Transverse colon (tissue), 4 donors: ENCODE results near the gene RASAL1. TPM values are rescaled to one million over a fixed set of nuclear protein-coding genes. Genes with fewer than 3 reads are reported as not detected.

ENCODE experiments used
- DNase-seq: peaks from one replicate; pipeline ENCODE4 v3.0.0-alpha.2; 2019
- H3K27ac ChIP-seq, 4 donors: fragments of 200-600 bp; sonication (generic); 2 replicates each; pipeline ENCODE4 v1.5.1; 2016 to 2018; ENCODE audit warnings: inconsistent platforms in 4 of 4
- H3K27me3 ChIP-seq: fragments of 200-600 bp; sonication (generic); 2 replicates; pipeline ENCODE4 v1.5.1; 2017; ENCODE audit warnings: inconsistent platforms
- H3K36me3 ChIP-seq, 4 donors: fragments of 200-600 bp; sonication (generic); 2 replicates each; pipeline ENCODE4 v1.5.1; 2017 to 2019; ENCODE audit warnings: inconsistent platforms in 4 of 4
- H3K4me1 ChIP-seq, 4 donors: fragments of 200-600 bp; sonication (generic); 2 replicates each; pipeline ENCODE4 v1.5.1; 2017 to 2020; ENCODE audit warnings: inconsistent platforms in 4 of 4
- H3K4me3 ChIP-seq, 4 donors: fragments of 200-600 bp; sonication (generic); 1 replicate in 1 of 4; 2 replicates in 3 of 4; pipeline versions ENCODE4 v1.5.1 to v1.6.1; 2017 to 2019; ENCODE audit warnings: inconsistent platforms in 4 of 4
- H3K9me3 ChIP-seq, 2 donors: fragments of 200-600 bp; sonication (generic); 2 replicates each; pipeline ENCODE4 v1.5.1; 2017 to 2019; ENCODE audit warnings: inconsistent platforms in 2 of 2
- CTCF ChIP-seq, 5 experiments: fragments of 200-600 bp in 3 of 5; fragments of 450-650 bp in 2 of 5; sonication (generic) in 3 of 5; IDR thresholded peaks; 1 replicate in 2 of 5; 2 replicates in 3 of 5; pipeline ENCODE4 v1.5.1; 2016 to 2017; ENCODE audit warnings: antibody characterized with exemption in 5 of 5, inconsistent platforms in 3 of 5, mild to moderate bottlenecking in 2 of 5, moderate library complexity in 1 of 5
- EP300 ChIP-seq: sonication (generic); formaldehyde crosslinking; IDR thresholded peaks from one replicate; pipeline ENCODE4 v1.6.1; 2017; ENCODE audit warnings: antibody characterized with exemption, low read depth
- POLR2A ChIP-seq: fragments of 450-650 bp; IDR thresholded peaks from one replicate; pipeline ENCODE4 v1.6.1; 2016; ENCODE audit warnings: antibody characterized with exemption, mild to moderate bottlenecking, moderate library complexity
- POLR2AphosphoS5 ChIP-seq, 3 donors: sonication (generic); formaldehyde crosslinking; IDR thresholded peaks; one replicate each; pipeline ENCODE4 v1.6.1; 2016; ENCODE audit warnings: antibody characterized with exemption in 3 of 3
- WGBS, 2 donors: methylation state at CpG; one replicate each; pipeline ENCODE4 v1.1.5; 2018; ENCODE audit warnings: low coverage in 1 of 2; 5-methylcytosine and 5-hydroxymethylcytosine counted together
- in situ Hi-C, 4 donors: fragments of 200-750 bp; cut with MboI; loops; one replicate each; pipeline versions ENCODE4 v1.15.0 to v1.15.1; 2017; ENCODE audit warnings: low sequenced_read_pairs in 3 of 4, low pct_ligation_motif_present in 1 of 4, low pct_unique_long_range_greater_than_20kb in 1 of 4
- intact Hi-C: fragments of 100-400 bp; cut with DNase I; formaldehyde crosslinking; loops from one replicate; pipeline ENCODE4 v1.15.1; 2023; ENCODE audit warnings: low total_unique reads
- total RNA-seq, 4 donors: library from RNA; depleted of rRNA; stranded (reverse); fragments of >200 nt; gene quantifications; one replicate each; pipeline ENCODE4 v1.1.0, GENCODE V29; 2016

RASAL1 gene
- total RNA-seq, 4 donors from 2014 or later = 1.9 to 38.2 (median 4.9) TPM

- Histone ChIP-seq H3K4me1 (peaks cover 4 to 20% (median 16%) of the 10 kb centered on the region in 4 donors), H3K27ac (no peak overlapping the region), H3K4me3 (no peak overlapping the region), H3K9me3 (no peaks in the 10 kb centered on the region), H3K36me3 (no peaks in the 10 kb centered on the region), H3K27me3 (peaks cover 22% of the 10 kb centered on the region)
- 86% methylated on average over 30 of the region's 30 CpGs; no CpG with 5 or more reads in 1 of the 2 donors for WGBS, 2 donors
- in situ Hi-C loops = loop anchor here in 1 of 4 donors (10.0 kb wide), 1 partner anchor 52 kb away; no protein-coding TSS in a partner anchor
- TF ChIP-seq POLR2A = no peak
- TF ChIP-seq CTCF (IDR thresholded peaks at IDR 0.05) = no peak
- TF ChIP-seq EP300 = no peak
- no peak for TF ChIP-seq POLR2AphosphoS5 (IDR thresholded peaks at IDR 0.05)
- intact Hi-C loops = no loop called here
- DNase-seq = no peak
Measured at GRCh38 chr12:113096675-113097461, 38.7 kb downstream of the RASAL1 start.

GRCh38 chr12:113095405-113095804, 40.2 kb downstream of the RASAL1 start:
- Histone ChIP-seq H3K4me1 (peaks cover 4 to 20% (median 16%) of the 10 kb centered on the region in 4 donors), H3K27me3 (peaks cover 28% of the 10 kb centered on the region), H3K27ac (no peak overlapping the region), H3K4me3 (no peak overlapping the region), H3K36me3 (no peaks in the 10 kb centered on the region), H3K9me3 (no peaks in the 10 kb centered on the region)
- WGBS, 2 donors = 58 to 80% methylated on average over 1 to 6 of the region's 6 CpGs
- no peak for DNase-seq
- in situ Hi-C loops (loop anchor here in 1 of 4 donors (10.0 kb wide), 1 partner anchor 51 kb away; no protein-coding TSS in a partner anchor), intact Hi-C loops (no loop called here)
- TF ChIP-seq EP300 = no peak

GRCh38 chr12:113094738-113095137, 40.8 kb downstream of the RASAL1 start:
- Histone ChIP-seq H3K9me3 (no peaks in the 10 kb centered on the region), H3K27me3 (peaks cover 28% of the 10 kb centered on the region), H3K4me1 (peaks cover 4 to 20% (median 16%) of the 10 kb centered on the region in 4 donors), H3K4me3 (no peak overlapping the region), H3K27ac (no peak overlapping the region), H3K36me3 (no peaks in the 10 kb centered on the region)
- intact Hi-C loops (no loop called here), in situ Hi-C loops (loop anchor here in 1 of 4 donors (10.0 kb wide), 1 partner anchor 50 kb away; no protein-coding TSS in a partner anchor)
- TF ChIP-seq POLR2AphosphoS5 (IDR thresholded peaks at IDR 0.05) = no peak
- TF ChIP-seq EP300 = no peak
- no peak for TF ChIP-seq CTCF (IDR thresholded peaks at IDR 0.05)
- no peak for TF ChIP-seq POLR2A
- DNase-seq = no peak
- 95% methylated on average over 16 of the region's 16 CpGs; no CpG with 5 or more reads in 1 of the 2 donors for WGBS, 2 donors

- Histone ChIP-seq H3K27me3 (peaks cover 28% of the 10 kb centered on the region), H3K4me1 (peaks cover 4 to 17% (median 14%) of the 10 kb centered on the region in 4 donors), H3K27ac (no peak overlapping the region), H3K9me3 (no peaks in the 10 kb centered on the region), H3K36me3 (no peaks in the 10 kb centered on the region), H3K4me3 (peak overlapping the region in 1 of 4 donors; percentile 10)
- DNase-seq = no peak
- no peak for TF ChIP-seq POLR2A
- no peak for TF ChIP-seq POLR2AphosphoS5 (IDR thresholded peaks at IDR 0.05)
- no peak for TF ChIP-seq EP300
- no peak for TF ChIP-seq CTCF (IDR thresholded peaks at IDR 0.05)
- intact Hi-C loops (no loop called here), in situ Hi-C loops (loop anchor here in 1 of 4 donors (10.0 kb wide), 1 partner anchor 49 kb away; no protein-coding TSS in a partner anchor)
- WGBS, 2 donors = 54 to 88% methylated on average over 3 to 32 of the region's 32 CpGs
Measured at GRCh38 chr12:113093409-113094101, 42.0 kb downstream of the RASAL1 start.
